ENCODE results near the gene SWSAP1.

SWSAP1 gene

DNA sequence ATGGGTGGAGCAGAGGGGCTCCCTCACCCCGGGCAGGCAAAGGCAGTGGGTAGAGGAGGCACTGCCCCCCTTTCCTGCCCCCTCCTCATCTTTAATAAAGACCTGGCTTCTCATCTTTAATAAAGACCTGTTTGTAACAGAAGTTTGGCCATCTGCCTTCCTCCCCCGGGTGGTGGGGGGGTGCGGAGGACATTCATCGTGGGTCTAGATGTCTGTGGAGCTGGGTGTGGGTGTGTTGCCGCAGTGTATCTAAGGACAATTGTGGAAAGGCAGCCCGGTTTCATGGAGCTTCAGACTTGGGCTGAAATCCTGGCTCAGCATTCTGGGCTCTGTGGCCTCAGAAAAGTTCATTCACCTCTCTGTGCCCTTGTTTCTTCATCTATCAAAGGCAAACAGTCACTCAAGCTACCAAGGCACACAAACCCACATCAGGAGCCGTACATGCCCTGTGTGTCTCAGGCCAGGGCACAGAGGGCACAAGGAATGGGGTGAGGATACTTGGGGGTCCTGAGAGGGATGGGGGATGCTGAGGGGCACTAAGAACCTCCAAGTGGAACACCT is 8.8 kb upstream of the SWSAP1 start:
- Histone ChIP-seq H3K36me3 (ENCODE audit: control insufficient read depth in 2 of 2, insufficient read depth in 1 of 2, low read length in 2 of 2) (peaks cover 0 to 41% of the 10 kb centered on the region in 2 experiments; a peak in 2 of 3 replicates), H3K4me3 (ENCODE audit: low read depth, low read length) (no peak overlapping the region), H3K9me3 (ENCODE audit: control insufficient read depth, insufficient read depth, low read depth, low read length) (no peaks in the 10 kb centered on the region), H3K4me1 (ENCODE audit: control insufficient read depth, insufficient read depth, low read length) (no peaks in the 10 kb centered on the region), H3K27ac (ENCODE audit: extremely low read depth, low read depth, low read length) (no peak overlapping the region)
- CTCF ChIA-PET = no interaction called here
- TF ChIP-seq ZNF350 (tag by site-specific recombination; IDR thresholded peaks at IDR 0.05) (no peak), ZFHX2 (tag by site-specific recombination; conservative IDR thresholded peaks at IDR 0.05) (peak; percentile 40; the same call in 1 of the 2 replicates), EGR2 (tag by site-specific recombination; IDR thresholded peaks at IDR 0.05; ENCODE audit: low read depth) (peak; percentile 44)
- POLR2A ChIA-PET = no interaction called here

DNA sequence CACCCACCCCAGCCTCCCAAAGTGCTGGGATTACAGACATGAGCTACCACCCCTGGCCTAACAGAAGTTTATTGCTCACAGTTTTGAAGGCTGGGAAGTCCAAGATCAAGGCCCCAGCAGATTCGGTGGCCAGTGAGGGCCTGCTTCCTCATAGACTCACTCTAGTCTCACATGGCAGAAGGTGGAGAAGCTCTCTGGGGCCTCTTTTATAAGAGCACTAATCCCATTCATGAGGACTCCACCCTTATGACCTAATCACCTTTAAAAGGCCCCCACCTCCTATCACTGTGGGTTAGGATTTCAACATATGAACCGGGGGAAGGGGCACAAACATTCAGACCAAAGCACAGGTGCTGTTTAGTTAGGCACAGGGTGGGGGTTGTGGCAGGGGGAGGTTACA is 6.9 kb upstream of the SWSAP1 start:
- H3K36me3 ChIP-seq (ENCODE audit: control insufficient read depth in 2 of 2, insufficient read depth in 1 of 2, low read length in 2 of 2) = peaks cover 0 to 37% of the 10 kb centered on the region in 2 experiments; a peak in 2 of 3 replicates
- TF ChIP-seq KLF1 (tag by site-specific recombination; IDR thresholded peaks at IDR 0.05) (peak; percentile 45), BCL11B (tag by site-specific recombination; IDR thresholded peaks at IDR 0.05; ENCODE audit: low read depth) (no peak)
- no peak overlapping the region for H3K4me3 ChIP-seq (ENCODE audit: low read depth, low read length)
- H3K4me1 ChIP-seq (ENCODE audit: control insufficient read depth, insufficient read depth, low read length) = no peaks in the 10 kb centered on the region
- no peak overlapping the region for H3K27ac ChIP-seq (ENCODE audit: extremely low read depth, low read depth, low read length)
- POLR2A ChIA-PET = no interaction called here
- H3K9me3 ChIP-seq (ENCODE audit: control insufficient read depth, insufficient read depth, low read depth, low read length) = no peaks in the 10 kb centered on the region
- CTCF ChIA-PET = interaction anchor here (2.1 to 3.2 kb wide), 2 partner anchors 14 to 115 kb away, joined by 6 to 12 read pairs; no protein-coding TSS in a partner anchor

DNA sequence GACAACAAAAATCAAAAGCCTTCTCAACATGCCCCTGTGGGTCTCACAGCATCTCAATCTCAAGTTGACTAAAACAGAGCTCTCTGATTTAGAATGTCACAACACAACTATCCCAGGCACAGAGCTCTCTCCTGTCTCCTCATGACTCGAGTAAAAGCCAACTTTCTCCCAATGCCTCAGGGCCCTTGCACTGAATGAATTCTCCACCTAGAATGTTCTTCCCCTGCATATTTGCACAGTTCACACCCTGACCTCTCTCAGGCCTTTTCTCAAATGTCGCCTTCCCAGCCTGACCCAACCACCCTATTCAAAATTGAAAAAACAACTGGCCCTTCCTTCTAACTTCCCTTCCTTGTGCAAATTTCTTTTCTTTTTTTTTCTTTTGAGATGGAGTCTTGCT is 3.7 kb upstream of the SWSAP1 start:
- CTCF ChIA-PET = interaction anchor here (0.5 to 0.8 kb wide), 2 partner anchors 10 to 12 kb away, joined by 4 to 5 read pairs; no protein-coding TSS in a partner anchor
- no peak for TF ChIP-seq ZNF211 (tag by site-specific recombination; IDR thresholded peaks at IDR 0.05; ENCODE audit: low read depth)
- no peak for TF ChIP-seq SP2 (tag by site-specific recombination; IDR thresholded peaks at IDR 0.05)
- TF ChIP-seq PRDM1 (tag by site-specific recombination; IDR thresholded peaks at IDR 0.05) = peak; percentile 86
- peak; percentile 71 for TF ChIP-seq ZNF623 (tag by site-specific recombination; IDR thresholded peaks at IDR 0.05)
- peaks cover 0 to 23% of the 10 kb centered on the region in 2 experiments; a peak in 2 of 3 replicates for H3K36me3 ChIP-seq (ENCODE audit: control insufficient read depth in 2 of 2, insufficient read depth in 1 of 2, low read length in 2 of 2)
- H3K4me3 ChIP-seq (ENCODE audit: low read depth, low read length) = no peak overlapping the region
- POLR2A ChIA-PET = no interaction called here
- H3K9me3 ChIP-seq (ENCODE audit: control insufficient read depth, insufficient read depth, low read depth, low read length) = no peaks in the 10 kb centered on the region
- peaks cover 4% of the 10 kb centered on the region; the same call in 1 of the 2 replicates for H3K4me1 ChIP-seq (ENCODE audit: control insufficient read depth, insufficient read depth, low read length)
- no peak overlapping the region for H3K27ac ChIP-seq (ENCODE audit: extremely low read depth, low read depth, low read length)

DNA sequence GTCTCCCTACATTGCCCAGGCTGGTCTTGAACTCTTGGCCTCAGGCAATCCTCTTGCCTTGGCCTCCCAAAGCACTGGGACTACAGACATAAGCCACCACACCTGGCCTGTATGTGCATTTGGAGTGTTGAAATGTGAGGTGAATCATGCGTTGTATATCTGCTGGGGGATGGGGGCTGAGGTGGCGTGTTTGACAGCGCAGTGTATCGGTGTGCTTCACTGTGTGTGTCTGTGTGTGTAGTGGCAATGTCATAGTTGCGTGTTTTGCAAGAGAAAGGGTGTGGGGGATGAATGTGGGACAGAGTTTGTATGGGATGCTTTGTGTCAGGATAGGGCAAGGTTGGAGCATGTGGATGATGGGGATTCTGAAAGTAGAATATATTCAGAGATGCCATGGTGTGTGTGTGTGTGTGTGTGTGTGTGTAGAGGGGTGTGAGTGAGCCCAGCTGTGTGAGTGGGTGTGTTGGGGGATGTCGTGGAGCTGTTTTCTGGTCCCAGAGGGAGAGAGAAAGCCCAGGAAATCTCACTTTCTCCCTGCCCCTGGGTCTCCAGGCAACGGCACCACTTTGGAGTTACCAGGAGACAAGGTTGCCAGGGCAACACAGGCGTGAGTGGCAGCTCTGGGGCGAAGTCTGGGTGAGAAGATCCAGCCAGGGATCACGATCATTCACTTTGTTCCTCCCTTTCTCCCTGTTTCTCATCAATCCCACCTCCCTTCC is 1.1 kb upstream of the SWSAP1 start:
- Histone ChIP-seq H3K4me1 (ENCODE audit: control insufficient read depth, insufficient read depth, low read length) (peaks cover 4% of the 10 kb centered on the region; the same call in 1 of the 2 replicates), H3K27ac (ENCODE audit: extremely low read depth, low read depth, low read length) (no peak overlapping the region), H3K9me3 (ENCODE audit: control insufficient read depth, insufficient read depth, low read depth, low read length) (no peaks in the 10 kb centered on the region), H3K4me3 (ENCODE audit: low read depth, low read length) (no peak overlapping the region), H3K36me3 (ENCODE audit: control insufficient read depth in 2 of 2, insufficient read depth in 1 of 2, low read length in 2 of 2) (peaks cover 0 to 21% of the 10 kb centered on the region in 2 experiments; a peak in 2 of 3 replicates)
- POLR2A ChIA-PET = interaction anchor here (1.9 to 2.1 kb wide), 4 partner anchors 10 to 79 kb away, joined by 8 to 22 read pairs (median 15); partner anchors contain the start of gene EPOR
- CTCF ChIA-PET = interaction anchor here (0.6 kb wide), 1 partner anchor 62 kb away, joined by 3 read pairs; the partner anchor contains the start of gene PRKCSH
- TF ChIP-seq ZNF621 (tag by site-specific recombination; IDR thresholded peaks at IDR 0.05) = no peak
- TF ChIP-seq, protein P1, sequence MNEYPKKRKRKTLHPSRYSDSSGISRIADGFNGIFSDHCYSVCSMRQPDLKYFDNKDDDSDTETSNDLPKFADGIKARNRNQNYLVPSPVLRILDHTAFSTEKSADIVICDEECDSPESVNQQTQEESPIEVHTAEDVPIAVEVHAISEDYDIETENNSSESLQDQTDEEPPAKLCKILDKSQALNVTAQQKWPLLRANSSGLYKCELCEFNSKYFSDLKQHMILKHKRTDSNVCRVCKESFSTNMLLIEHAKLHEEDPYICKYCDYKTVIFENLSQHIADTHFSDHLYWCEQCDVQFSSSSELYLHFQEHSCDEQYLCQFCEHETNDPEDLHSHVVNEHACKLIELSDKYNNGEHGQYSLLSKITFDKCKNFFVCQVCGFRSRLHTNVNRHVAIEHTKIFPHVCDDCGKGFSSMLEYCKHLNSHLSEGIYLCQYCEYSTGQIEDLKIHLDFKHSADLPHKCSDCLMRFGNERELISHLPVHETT (tag by site-specific recombination; IDR thresholded peaks at IDR 0.05) = no peak
- TF ChIP-seq, protein P2, sequence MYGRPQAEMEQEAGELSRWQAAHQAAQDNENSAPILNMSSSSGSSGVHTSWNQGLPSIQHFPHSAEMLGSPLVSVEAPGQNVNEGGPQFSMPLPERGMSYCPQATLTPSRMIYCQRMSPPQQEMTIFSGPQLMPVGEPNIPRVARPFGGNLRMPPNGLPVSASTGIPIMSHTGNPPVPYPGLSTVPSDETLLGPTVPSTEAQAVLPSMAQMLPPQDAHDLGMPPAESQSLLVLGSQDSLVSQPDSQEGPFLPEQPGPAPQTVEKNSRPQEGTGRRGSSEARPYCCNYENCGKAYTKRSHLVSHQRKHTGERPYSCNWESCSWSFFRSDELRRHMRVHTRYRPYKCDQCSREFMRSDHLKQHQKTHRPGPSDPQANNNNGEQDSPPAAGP (tag by site-specific recombination; IDR thresholded peaks at IDR 0.05) = no peak
- peak; percentile 65 for TF ChIP-seq PRDM1 (tag by site-specific recombination; IDR thresholded peaks at IDR 0.05)
- peak; percentile 42; the same call in 1 of the 2 replicates for TF ChIP-seq EGR2 (tag by site-specific recombination; IDR thresholded peaks at IDR 0.05; ENCODE audit: low read depth)
- TF ChIP-seq KLF8 (tag by site-specific recombination; IDR thresholded peaks at IDR 0.05) = no peak
- TF ChIP-seq ZNF202 (tag by site-specific recombination; IDR thresholded peaks at IDR 0.05; ENCODE audit: borderline replicate concordance) = no peak
- TF ChIP-seq, protein P3, sequence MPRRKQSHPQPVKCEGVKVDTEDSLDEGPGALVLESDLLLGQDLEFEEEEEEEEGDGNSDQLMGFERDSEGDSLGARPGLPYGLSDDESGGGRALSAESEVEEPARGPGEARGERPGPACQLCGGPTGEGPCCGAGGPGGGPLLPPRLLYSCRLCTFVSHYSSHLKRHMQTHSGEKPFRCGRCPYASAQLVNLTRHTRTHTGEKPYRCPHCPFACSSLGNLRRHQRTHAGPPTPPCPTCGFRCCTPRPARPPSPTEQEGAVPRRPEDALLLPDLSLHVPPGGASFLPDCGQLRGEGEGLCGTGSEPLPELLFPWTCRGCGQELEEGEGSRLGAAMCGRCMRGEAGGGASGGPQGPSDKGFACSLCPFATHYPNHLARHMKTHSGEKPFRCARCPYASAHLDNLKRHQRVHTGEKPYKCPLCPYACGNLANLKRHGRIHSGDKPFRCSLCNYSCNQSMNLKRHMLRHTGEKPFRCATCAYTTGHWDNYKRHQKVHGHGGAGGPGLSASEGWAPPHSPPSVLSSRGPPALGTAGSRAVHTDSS (tag by site-specific recombination; IDR thresholded peaks at IDR 0.05) = no peak
- TF ChIP-seq ZFP3 (tag by site-specific recombination; IDR thresholded peaks at IDR 0.05; ENCODE audit: low read depth) = no peak
- TF ChIP-seq MYNN (tag by site-specific recombination; IDR thresholded peaks at IDR 0.05; ENCODE audit: borderline replicate concordance) = peak; percentile 91; the same call in 1 of the 2 replicates
- no peak for TF ChIP-seq ZNF366 (tag by site-specific recombination; conservative IDR thresholded peaks at IDR 0.05)
- no peak for TF ChIP-seq ZNF133 (tag by site-specific recombination; IDR thresholded peaks at IDR 0.05)
- TF ChIP-seq, protein P4, sequence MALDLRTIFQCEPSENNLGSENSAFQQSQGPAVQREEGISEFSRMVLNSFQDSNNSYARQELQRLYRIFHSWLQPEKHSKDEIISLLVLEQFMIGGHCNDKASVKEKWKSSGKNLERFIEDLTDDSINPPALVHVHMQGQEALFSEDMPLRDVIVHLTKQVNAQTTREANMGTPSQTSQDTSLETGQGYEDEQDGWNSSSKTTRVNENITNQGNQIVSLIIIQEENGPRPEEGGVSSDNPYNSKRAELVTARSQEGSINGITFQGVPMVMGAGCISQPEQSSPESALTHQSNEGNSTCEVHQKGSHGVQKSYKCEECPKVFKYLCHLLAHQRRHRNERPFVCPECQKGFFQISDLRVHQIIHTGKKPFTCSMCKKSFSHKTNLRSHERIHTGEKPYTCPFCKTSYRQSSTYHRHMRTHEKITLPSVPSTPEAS (tag by site-specific recombination; IDR thresholded peaks at IDR 0.05) = 0 out of 2 replicates have a peak, but pooled peaks have one; percentile 13
- TF ChIP-seq ZNF677 (tag by site-specific recombination; IDR thresholded peaks at IDR 0.05) = no peak
